Mammary epithelial cell (primary cell): ENCODE results near the gene CATSPER3.

Experiments
- CTCF ChIP-seq, 2 donors: IDR thresholded peaks in 1 of 2; conservative IDR thresholded peaks in 1 of 2; 2 replicates each; pipeline ENCODE4 v1.5.1; 2011 to 2012; ENCODE audit warnings: inconsistent platforms in 2 of 2, low read length in 2 of 2, mild to moderate bottlenecking in 2 of 2, control low read depth in 1 of 2, low read depth in 1 of 2; ENCODE audit not compliant: insufficient read depth in 1 of 2; ENCODE audit errors: extremely low read depth in 1 of 2
- EZH2 ChIP-seq: IDR thresholded peaks from 2 replicates; pipeline ENCODE4 v1.6.1; 2012; ENCODE audit warnings: low read length, inconsistent platforms, borderline replicate concordance

DNA sequence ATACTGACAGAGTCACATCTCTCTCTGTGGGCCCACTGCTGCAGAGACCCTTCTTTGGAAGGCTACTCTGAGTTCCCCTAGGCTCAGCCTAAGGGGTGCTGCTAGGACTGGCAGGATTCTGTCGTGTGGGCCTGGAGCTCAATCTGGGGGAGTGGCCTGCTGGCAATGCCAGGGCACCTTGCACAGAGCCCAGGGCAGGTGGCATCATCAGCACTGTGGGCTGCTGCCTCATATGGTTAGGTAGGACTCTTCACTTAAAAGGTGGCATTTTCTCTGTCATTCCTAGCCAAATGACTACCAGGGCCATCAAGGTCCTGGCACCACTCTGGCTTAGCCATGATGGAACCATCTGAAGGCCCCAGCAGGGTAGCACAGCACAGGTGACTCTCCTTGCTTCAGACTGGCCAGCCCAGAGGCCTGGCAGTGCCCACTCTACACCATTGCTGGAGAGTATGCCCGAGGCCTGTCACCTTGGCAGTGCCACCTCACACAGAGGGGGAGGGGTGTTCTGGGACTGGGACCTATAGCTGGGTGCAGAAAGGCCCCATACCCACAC, 44.4 kb downstream of the CATSPER3 start:
- TF ChIP-seq CTCF (conservative IDR thresholded peaks at IDR 0.05 in 1 of 2, IDR thresholded peaks at IDR 0.05 in 1 of 2; ENCODE audit: extremely low read depth in 1 of 2, insufficient read depth in 1 of 2, low read depth in 1 of 2, low read length in 2 of 2): no peak
- TF ChIP-seq EZH2: no peak
